Left colon (tissue), 2 donors: Measurements from ENCODE around the gene SLC30A2. TPM values are rescaled to one million over a fixed set of nuclear protein-coding genes. Genes with fewer than 3 reads are reported as not detected.
"Not testable (repeated sequence)": the region's sequence is repeated elsewhere in the genome, so short reads cannot be mapped to it uniquely, and the experiment has no call there.

Source experiments
- ATAC-seq: fragments of 200-7000 bp; cut with Tn5 transposase; one replicate; pipeline ENCODE4 v1.9.1; 2020; ENCODE audit warnings: mild to moderate bottlenecking, moderate library complexity
- DNase-seq, 2 donors: peaks; one replicate each; pipeline ENCODE4 v3.0.0-alpha.2; 2020
- intact Hi-C, 2 donors: fragments of 100-400 bp; cut with DNase I in 1 of 2; cut with micrococcal nuclease in 1 of 2; formaldehyde crosslinking; loops; one replicate each; pipeline versions ENCODE4 v1.11.2 to v1.14.0; 2022; cut with DNase I, micrococcal nuclease
- long read RNA-seq: library from polyadenylated mRNA; unstranded; transcript quantifications from one replicate; pipeline ENCODE4 v2.0.0, GENCODE V29; 2021
- total RNA-seq, 2 donors: library from RNA; stranded (reverse); fragmentation: NEBNext Ultra II Directional; extraction: Animal tissue kit (Norgen Biotek cat#: 25700); gene quantifications; one replicate each; pipeline ENCODE4 v1.2.1, GENCODE V29; 2021
- donor health status: DM: no; HTN: no; CAD: no.
- donor health status: DM: yes; HTN: yes; CAD: no.

Gene SLC30A2, protein sequence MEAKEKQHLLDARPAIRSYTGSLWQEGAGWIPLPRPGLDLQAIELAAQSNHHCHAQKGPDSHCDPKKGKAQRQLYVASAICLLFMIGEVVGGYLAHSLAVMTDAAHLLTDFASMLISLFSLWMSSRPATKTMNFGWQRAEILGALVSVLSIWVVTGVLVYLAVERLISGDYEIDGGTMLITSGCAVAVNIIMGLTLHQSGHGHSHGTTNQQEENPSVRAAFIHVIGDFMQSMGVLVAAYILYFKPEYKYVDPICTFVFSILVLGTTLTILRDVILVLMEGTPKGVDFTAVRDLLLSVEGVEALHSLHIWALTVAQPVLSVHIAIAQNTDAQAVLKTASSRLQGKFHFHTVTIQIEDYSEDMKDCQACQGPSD
- under 1 TPM in 1 of 2 donors, not detected in 1; 0.22 TPM for total RNA-seq
- long read RNA-seq = 0 reads

DNA sequence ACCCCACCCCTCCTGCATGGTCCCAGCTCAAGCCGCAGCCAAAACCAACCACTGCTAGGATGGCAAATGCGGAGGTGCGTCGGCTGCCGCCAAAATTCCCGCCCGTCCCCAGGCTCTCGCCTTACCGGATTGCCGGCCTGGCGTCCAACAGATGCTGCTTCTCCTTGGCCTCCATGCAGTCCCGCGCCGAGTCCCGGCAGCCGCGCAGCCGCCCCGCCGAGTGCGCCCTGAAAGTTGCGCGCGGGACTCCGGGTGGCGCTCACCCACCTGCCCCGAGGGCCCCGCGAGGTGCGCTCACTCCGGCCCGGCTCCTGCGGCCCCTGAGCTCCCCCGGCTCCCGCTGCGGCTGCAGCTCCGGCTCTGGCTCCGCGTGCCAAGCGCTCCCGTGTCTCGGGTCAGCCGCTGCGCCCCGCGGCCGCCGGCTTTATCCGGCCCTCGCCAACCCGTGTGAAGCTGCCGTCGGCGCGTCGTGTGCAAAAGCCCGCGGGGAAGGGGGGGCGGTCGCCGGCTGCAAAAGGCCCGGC lies at the start of gene SLC30A2:
TSS of gene SLC30A2 (minus strand) at position 397 of the 524 bp plus-strand sequence. CDS start at position 175, 222 bp downstream.
- DNase-seq (peak in 1 of 2 donors; percentile 15), ATAC-seq (peak; percentile 7)
- intact Hi-C loops = no loop called here

DNA sequence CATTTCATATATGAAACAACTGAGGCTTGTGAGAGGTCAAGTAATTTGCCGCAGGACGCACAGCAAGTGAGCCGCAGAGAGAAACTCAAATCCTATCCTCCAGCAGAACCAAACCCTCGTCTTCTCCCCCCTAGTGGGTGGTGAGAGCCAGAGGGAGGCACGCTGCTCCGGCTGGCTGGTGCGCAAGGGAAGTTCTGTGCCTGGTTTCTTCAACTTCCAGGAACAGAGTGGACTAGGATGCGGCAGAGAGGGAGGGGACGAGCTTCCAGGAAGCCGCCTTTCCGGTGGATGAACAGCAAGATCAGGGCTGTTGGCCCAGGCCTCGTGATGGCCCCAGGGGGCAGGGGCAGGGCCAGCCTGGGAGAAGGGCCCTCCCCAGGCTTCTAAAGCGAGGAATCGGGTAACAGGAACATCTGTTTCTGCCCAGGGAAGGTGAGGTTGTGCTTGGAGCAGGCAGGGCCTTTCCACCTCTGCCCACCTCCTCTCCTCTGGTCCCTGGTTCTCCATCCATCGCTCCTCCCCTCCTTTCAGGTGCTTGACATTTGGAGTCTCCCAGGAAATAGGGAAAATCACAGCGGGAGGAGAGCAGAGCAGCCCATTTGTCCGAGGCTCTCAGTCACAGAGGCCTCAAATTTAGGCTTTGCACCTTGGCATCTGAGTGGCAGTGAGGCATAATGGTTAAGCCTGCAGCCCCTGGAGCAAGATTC lies 48.9 kb upstream of the SLC30A2 start:
- intact Hi-C loops = no loop called here
- DNase-seq = no peak

DNA sequence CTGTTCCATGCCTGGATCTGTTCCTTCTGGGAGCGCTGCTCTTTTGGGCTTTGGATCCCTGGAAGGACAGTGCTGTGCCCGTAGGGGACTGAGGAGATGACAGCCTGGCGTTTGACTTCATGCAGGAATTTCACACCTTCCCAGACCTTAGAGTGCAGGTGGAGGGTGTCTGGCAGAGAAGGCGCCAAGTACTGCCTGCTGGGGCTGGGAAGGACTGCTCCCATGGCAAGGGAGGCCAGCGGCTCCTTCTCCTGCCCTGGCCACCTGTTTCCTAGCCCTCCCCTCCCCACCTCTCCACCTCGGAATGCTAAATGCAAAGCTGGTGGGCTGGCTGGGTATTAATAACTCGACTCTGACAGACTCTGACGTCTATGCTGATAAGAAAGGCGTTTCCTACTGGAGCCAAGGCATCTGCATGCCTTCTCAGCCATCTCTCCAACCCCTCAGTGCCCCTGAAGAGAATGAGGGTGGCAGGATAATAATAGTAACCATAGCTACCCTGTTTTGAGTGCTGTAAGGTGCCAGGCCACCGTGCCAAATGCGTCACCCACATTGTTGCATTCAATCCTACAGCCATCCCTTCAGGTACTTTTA lies 48.3 kb upstream of the SLC30A2 start:
- no peak for DNase-seq
- no peak for ATAC-seq
- intact Hi-C loops = no loop called here

More for the DNA sequence above, 48.9 kb upstream of the SLC30A2 start:
- ATAC-seq = no peak

DNA sequence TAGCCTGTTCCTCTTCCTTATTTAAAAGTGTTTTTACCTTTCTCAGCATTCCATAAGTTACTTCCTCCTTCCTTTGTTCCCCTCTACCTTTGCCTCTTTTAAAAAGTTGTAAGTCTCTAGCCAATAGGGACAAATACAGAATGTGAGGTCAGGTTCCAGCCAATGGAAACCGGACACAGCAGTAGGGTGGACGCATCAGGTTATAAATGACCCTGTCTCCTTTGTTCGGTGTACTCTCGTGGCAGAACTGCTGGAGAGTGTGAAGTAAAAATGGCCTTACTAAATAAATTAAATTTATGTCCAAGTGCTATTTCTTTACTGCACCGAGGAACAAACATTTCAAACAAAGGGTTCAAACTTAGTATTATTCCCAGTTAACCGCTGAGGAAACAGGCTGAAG lies 47.7 kb upstream of the SLC30A2 start:
- intact Hi-C loops, DNase-seq, ATAC-seq: not testable (repeated sequence)

DNA sequence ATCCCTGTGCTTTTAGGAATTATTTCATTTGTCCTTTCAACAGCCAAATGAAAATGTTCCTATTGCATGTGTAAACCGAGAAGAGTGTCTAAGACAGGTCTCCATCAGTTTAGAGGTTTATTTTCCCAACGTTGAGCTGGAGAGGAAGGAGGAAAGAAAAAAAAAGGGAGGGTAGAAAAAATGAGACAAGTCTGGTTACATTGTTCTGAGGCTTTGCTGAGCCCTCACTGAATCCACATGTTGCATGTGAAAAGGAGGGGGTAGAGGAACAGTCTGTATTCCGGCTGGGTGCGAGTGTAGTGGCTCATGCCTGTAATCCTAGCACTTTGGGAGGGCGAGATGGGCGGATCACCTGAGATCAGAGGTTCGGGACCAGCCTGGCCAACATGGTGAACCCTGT lies 46.5 kb upstream of the SLC30A2 start:
- intact Hi-C loops = no loop called here
- DNase-seq (no peak), ATAC-seq (no peak)

DNA sequence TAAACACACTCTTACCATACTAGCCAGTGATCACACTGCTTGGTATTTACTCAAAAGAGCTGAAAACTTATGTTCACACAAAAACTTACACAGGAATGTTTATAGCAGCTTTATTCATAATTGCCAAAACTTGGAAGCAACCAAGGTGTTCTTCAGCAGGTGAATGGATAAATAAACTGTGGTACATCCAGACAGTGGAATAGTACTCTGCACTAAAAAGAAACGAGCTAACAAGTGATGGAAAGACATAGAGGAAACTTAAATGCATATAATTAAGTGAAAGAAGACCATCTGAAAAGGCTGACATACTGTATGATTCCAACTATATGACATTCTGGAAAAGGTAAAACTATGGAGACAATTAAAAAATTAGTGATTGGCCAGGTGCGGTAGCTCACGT lies 45.0 kb upstream of the SLC30A2 start:
- ATAC-seq (no peak), DNase-seq (no peak)
- intact Hi-C loops = no loop called here

DNA sequence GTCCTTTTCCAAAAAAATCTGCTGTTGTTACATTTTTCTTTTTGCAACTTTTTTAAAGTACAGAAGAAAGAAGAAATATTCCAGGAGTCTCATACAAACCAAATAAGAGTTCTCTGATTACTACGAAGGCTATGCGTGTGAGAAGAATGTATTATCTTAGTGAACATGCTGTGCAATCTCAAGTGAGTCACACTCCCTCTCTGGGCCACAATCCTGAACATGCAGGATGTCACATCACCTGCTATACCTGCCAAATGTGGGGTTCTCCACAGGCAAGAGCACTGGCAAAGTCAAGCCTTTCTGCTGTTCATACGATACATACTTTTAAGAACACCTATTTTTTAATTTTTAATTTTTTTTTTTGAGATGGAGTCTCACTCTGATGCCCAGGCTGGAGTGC lies 43.2 kb upstream of the SLC30A2 start:
- intact Hi-C loops = no loop called here
- DNase-seq = no peak
- ATAC-seq = no peak

DNA sequence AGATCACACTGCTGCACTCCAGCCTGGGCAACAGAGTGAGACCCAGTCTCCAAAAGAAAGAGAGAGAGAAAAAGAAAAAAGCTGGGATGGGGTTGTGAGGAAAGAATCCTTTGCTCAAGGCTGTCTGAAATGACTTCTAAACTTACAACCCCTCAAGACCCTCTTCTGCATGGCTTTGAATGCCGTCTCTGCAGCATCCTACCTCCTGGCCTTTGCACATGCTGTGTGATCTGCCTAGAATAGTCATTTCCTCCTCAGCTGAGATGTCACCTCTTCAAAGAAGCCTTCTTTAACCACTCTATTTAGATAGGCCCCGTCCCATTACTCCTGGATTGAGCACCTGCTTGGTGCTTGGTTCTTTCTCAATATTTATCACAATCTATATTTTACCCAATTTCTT lies 38.9 kb upstream of the SLC30A2 start:
- no peak for ATAC-seq
- no peak for DNase-seq
- intact Hi-C loops = no loop called here

DNA sequence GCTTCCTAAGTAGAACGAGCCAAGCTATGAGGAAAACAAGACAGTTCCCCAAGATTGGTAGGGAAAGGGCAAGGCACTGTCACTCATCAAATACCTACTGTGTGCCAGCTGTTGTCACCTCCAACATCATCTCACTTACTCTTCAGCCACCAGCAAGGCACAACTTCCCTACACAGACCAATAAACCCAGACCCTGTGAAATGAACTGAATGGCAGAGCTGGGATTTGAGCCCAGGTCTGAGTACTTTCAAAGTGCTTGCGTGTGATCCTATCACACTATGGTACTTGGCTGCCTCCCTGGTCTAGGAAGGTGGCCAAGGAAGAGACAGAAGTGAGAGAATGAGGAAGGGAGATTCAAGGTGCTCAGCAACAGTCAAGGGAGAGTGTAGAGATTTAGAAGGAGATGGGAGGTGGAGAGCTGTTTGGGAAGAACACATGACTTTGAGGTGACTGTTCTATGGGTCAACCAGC lies 38.2 kb upstream of the SLC30A2 start:
- DNase-seq = no peak
- intact Hi-C loops = no loop called here

DNA sequence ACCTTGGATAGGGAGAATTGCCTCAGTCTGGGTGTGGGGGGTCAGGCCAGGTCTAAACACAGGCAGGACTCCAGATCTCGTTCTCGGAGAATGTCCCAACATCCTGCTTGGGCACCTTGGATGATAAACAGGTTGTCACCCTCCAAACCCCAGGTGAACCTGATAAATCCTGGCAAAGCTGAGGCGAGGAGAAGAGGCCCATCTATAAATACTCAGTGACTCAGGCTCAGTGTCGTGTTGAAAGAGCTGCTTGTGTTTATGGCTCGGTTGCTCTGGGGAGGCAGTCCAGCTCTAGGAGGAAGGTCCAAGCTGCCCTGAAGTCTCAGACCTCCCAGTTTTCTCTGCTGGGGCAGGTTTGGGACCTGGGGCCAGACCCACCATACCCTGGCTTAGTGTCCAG lies 37.3 kb upstream of the SLC30A2 start:
- DNase-seq (no peak), ATAC-seq (no peak)
- intact Hi-C loops = no loop called here

More for the DNA sequence above, 38.2 kb upstream of the SLC30A2 start:
- ATAC-seq = no peak

DNA sequence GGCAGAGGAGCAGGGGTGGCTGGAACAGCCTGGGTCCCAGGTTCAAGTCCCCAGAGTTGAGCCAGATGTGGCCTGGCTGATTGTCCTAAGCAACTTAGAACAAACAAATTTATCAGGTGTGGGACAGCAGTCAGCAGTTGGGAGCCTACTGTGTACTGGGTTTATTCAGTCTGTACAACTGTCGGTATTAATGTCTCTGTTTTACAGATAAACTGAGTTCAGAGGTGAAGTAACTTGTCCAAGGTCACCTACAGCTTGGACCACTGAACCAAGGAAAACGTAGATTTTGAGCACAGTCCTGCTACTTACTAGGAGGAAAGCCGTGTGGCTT lies 36.1 kb upstream of the SLC30A2 start:
- intact Hi-C loops = no loop called here
- ATAC-seq (no peak), DNase-seq (no peak)

DNA sequence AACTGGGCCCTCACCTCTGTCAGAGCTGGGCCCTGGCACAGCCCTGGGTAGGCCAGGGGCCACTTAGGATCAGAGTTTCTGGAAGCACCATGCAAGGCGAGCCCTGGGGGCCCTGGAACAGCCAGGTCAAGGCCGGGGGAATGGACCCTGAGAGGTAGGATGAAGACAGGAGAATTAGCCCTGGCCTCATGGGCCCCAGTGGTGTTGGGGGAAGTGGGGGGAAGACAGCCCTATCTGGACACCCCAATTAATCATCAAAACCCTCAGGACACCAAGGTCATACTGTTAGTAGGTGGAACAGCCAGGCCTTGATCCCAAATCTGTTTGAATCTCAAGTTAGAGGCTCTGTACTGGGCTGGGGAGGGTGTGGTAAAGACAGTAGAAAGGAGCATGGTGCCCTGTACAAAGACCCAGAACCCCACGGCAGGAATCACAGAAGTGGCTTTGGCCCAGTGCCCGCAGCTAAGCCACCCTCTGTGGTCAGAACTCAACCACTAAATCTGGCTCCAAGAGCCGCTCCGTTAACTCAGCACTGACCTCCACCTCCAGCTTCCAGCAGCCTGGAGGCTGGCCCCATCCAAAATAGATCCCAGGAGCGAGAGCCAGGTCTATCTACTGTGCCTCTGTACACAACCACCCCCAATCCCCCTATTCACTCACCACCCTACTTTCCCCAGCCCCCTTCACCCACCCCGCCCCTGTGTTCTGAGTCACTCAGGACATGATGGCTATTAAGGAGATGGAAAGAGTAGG lies 35.5 kb upstream of the SLC30A2 start:
- intact Hi-C loops = no loop called here
- ATAC-seq = no peak
- DNase-seq = no peak

DNA sequence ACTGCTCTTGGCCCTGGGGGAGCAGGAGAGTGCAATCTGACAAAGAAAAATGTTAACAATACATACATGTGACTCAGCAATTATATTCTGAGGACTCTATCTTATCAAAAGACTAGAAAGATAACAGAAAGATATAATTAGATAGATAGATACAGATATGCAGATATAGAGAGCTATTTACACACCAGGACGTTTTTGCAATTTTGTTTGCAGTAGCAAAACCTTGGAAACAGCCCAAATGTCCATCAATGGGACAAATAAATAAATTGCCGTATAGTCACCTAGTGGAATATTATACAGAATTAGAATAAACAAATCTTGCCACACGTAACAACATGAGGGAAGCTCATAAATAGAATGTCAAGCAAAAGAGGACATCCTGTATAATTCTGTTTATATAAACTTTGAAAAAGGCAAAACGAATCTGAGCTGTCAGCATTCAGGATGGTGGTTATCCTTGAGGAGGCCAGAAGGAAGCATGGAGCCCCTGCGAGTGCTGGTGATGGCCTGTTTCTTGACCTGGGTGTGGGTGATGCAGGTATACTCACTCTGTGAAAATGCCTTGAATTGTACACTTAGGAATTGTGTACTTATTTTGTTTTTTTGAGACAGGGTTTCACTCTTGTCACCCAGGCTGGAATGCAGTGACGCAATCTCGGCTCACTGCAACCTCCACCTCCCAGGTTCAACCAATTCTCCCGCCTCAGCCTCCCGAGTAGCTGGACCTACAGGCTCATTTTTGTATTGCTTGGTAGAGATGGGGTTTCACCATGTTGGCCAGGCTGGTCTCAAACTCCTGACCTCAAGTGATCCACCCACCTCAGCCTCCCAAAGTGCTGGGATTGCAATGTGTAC lies 34.3 kb upstream of the SLC30A2 start:
- DNase-seq (no peak), ATAC-seq (no peak)
- intact Hi-C loops = no loop called here

DNA sequence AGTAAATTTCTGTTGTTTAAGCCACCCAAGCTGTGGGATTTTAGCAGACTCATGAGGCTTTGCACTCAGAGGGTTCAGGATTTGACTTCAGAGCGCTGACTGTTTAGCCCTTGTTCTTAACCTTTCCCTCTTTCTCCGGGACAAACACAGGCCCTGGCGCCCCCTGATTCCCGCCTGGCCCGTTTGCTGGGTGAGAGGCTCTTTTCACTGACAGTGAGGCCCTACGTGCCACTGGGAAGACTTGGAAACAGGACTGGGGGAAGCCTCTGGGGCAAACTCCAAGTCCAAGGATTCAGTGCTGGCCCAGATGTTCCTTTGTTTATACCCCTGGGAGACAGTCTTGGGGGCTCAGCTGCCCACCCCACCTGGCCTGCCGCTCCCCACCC lies 33.3 kb upstream of the SLC30A2 start:
- intact Hi-C loops = no loop called here
- DNase-seq (no peak), ATAC-seq (no peak)

DNA sequence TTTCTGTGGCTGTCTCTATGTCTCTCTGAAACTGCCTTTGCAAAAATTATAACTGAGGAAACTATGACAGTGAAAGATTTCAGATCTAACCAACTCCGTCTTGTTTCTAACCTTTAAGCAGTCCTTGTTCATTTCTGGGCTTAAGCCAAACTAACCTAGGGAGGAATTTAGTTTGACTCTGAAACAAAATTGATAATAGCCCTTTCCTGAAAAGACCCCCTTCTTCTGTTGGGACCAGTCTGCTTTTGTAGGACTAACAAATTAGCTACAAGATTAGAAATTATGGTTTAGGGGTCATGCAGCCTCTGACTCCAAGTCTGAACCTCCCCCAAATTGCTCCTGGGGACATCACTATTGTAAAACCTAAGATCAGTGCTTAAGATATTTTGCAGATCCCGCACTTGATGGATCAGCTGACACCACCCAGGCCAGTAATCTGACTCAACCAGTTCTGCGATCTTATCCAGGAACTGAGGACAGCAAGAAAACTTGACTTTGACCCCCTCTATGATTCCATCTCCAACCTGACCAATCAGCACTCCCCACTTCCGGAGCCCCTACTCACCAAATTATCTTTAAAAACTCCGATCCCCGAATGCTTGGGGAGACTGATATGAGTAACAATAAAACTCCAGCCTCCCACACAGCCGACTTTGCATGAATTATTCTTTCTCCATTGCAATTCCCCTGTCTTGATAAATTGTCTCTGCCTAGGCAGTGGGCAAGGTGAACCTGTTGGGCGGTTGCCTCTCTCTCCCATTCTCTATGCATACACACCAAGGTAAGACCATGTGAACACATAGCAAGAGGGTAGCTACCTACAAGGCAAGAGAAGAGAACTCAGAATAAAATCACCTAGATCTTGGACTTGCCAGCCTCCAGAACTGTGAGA lies 32.6 kb upstream of the SLC30A2 start:
- peak in 1 of 2 donors; percentile 47 for DNase-seq
- intact Hi-C loops = no loop called here

DNA sequence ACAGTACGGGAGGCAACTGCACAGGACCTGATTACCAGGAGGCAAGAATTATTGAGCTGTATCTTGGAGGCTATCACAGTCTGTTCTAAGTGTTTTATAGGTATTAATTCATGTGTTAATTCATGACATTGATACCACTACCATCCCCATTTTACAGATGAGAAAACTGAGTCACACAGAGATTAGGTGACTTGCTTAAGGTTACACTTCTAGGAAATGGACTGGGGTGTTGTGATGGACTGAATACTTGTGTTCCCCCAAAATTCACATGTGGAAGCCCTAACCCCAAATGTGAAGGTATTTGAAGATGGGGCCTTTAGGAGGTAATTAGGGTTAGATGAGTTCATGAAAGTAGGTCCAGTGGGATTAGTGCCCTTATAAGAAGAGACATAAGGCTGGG lies 31.6 kb upstream of the SLC30A2 start:
- intact Hi-C loops = no loop called here
- ATAC-seq = no peak
- no peak for DNase-seq

More for the DNA sequence above, 32.6 kb upstream of the SLC30A2 start:
- ATAC-seq = peak; percentile 80
